ENCODE results near the gene RAMP1. TPM values are rescaled to one million over a fixed set of nuclear protein-coding genes. Genes with fewer than 3 reads are reported as not detected.
A peak's percentile ranks its signal among the peaks of the same experiment; 100 is the strongest.

Gene RAMP1
- total RNA-seq, 4 donors from 2014 or later, result 10.0 to 16.1 (median 11.2) TPM

- peaks cover 2% of the 10 kb centered on the region for H3K4me1 ChIP-seq
- TF ChIP-seq POLR2A (IDR thresholded peaks at IDR 0.05) (no peak), EP300 (IDR thresholded peaks at IDR 0.05) (peak; percentile 11)
- no peaks in the 10 kb centered on the region for H3K36me3 ChIP-seq
- peak in 1 of 2 donors; percentile 56 for DNase-seq (ENCODE audit: low spot score in 2 of 2)
- no peaks in the 10 kb centered on the region for H3K27me3 ChIP-seq
- no peak overlapping the region for H3K4me3 ChIP-seq
- H3K27ac ChIP-seq, result no peak overlapping the region
- WGBS, result 90% methylated on average over 12 of the region's 26 CpGs
- no peaks in the 10 kb centered on the region for H3K9me3 ChIP-seq
Observed at GRCh38 chr2:237885931-237886684, 26.7 kb downstream of the RAMP1 start.

DNA sequence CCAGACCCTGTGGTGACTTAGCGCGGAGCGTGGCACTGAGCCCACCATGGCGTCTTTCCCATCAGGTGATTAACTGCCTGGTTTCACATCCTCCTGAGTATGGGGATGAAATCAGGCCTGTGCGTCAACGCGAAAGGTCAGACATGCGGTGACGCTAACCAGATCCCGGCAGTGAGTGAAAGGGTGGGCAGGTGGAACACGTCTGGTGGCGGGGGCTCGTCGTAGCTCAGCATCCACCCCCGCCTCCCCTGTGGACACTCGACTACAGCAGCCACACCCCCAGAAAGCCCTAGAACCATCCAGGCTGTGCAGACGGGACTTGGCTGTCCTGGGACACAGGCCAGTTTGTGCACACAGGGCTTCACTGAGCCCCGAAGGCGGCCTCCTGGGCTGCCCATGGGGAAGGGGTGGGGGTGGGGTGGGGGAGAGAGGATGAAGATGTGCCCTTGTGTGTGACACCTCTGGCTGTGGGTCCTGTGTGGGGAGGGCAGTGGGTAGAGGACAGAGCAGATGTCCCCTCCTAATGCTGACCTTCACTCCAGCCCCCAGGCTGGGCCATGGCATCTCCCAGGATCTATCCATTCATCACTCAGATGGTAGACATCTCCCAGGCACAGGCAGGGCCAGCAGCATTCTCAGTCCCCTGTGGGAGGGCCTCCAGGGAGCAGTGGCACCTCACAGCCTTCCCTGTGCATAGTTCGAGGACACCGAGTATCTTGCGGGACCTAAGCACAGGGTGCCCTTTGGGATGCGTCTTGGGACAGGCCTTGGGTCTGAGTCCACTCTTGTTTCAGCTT is 27.5 kb downstream of the RAMP1 start:
- Histone ChIP-seq H3K36me3 (no peaks in the 10 kb centered on the region), H3K9me3 (no peaks in the 10 kb centered on the region), H3K27me3 (no peaks in the 10 kb centered on the region), H3K4me1 (peaks cover 2% of the 10 kb centered on the region), H3K27ac (no peak overlapping the region), H3K4me3 (no peak overlapping the region)
- 82% methylated on average over 18 of the region's 23 CpGs for WGBS
- DNase-seq (ENCODE audit: low spot score in 2 of 2), result peak in 1 of 2 donors; percentile 56
- TF ChIP-seq CTCF (IDR thresholded peaks at IDR 0.05) (no peak), POLR2A (IDR thresholded peaks at IDR 0.05) (no peak), EP300 (IDR thresholded peaks at IDR 0.05) (peak; percentile 100), POLR2AphosphoS5 (IDR thresholded peaks at IDR 0.05) (no peak)

DNA sequence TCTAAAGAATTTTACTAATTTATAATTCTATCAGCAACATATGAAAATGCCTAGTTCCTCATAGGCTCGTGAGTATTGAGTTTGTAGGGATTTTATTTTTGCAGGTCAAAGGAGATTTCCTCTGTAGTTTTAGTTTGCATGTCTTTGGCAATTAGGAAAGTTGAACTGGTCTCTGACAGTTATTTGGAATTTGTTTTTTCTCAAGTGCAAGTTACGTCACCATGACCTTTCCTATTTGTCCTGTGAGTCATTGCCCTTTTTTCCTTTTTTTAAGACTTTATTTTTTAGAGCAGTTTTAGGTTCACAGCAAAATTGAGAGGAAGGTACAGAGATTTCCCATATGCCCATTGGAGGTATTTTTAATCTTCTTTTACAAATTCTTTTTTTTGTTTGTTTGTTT is 29.0 kb downstream of the RAMP1 start:
- no peaks in the 10 kb centered on the region for H3K36me3 ChIP-seq
- no peak for TF ChIP-seq POLR2A (IDR thresholded peaks at IDR 0.05)
- no peaks in the 10 kb centered on the region for H3K27me3 ChIP-seq
- peaks cover 2% of the 10 kb centered on the region for H3K4me1 ChIP-seq
- H3K27ac ChIP-seq, result no peak overlapping the region
- no peaks in the 10 kb centered on the region for H3K9me3 ChIP-seq
- WGBS, result 68% methylated on average over 2 of the region's 2 CpGs
- H3K4me3 ChIP-seq, result no peak overlapping the region
- DNase-seq (ENCODE audit: low spot score in 2 of 2), result no peak

- Histone ChIP-seq H3K27ac (no peak overlapping the region), H3K36me3 (no peaks in the 10 kb centered on the region), H3K27me3 (no peaks in the 10 kb centered on the region), H3K9me3 (no peaks in the 10 kb centered on the region), H3K4me3 (no peak overlapping the region), H3K4me1 (peaks cover 2% of the 10 kb centered on the region)
- TF ChIP-seq CTCF (IDR thresholded peaks at IDR 0.05) (no peak), EP300 (IDR thresholded peaks at IDR 0.05) (no peak), POLR2A (IDR thresholded peaks at IDR 0.05) (no peak), POLR2AphosphoS5 (IDR thresholded peaks at IDR 0.05) (no peak)
- no peak for DNase-seq (ENCODE audit: low spot score in 2 of 2)
- 83% methylated on average over 8 of the region's 8 CpGs for WGBS
Observed at GRCh38 chr2:237889016-237889415, 29.6 kb downstream of the RAMP1 start.

DNA sequence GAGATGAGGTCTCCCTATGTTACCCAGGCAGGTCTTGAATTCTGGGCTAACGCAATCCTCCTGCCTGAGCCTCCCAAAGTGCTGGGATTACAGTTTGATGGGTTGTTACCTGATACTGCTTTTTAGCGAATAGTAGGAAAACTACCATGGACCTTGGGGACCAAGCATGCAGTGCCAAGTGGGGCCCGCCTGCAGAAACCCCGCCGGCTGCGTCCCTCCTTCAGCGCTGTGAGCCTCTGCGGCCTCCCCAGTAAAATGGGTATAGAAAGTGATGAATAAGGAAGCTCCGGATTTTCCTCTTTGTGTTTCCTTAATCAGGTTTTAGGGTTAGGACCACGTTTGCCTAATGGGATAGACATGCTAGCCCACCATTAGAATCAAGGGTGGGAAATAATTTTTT is 30.4 kb downstream of the RAMP1 start:
- DNase-seq (ENCODE audit: low spot score in 2 of 2), result peak in 1 of 2 donors; percentile 21
- Histone ChIP-seq H3K9me3 (no peaks in the 10 kb centered on the region), H3K4me3 (no peak overlapping the region), H3K4me1 (peaks cover 9% of the 10 kb centered on the region), H3K27ac (no peak overlapping the region), H3K36me3 (no peaks in the 10 kb centered on the region), H3K27me3 (no peaks in the 10 kb centered on the region)
- 94% methylated on average over 10 of the region's 10 CpGs for WGBS
- TF ChIP-seq CTCF (IDR thresholded peaks at IDR 0.05) (no peak), POLR2A (IDR thresholded peaks at IDR 0.05) (no peak)

- Histone ChIP-seq H3K27ac (no peak overlapping the region), H3K4me3 (no peak overlapping the region), H3K4me1 (peaks cover 32% of the 10 kb centered on the region), H3K27me3 (no peaks in the 10 kb centered on the region), H3K36me3 (no peaks in the 10 kb centered on the region), H3K9me3 (no peaks in the 10 kb centered on the region)
- DNase-seq (ENCODE audit: low spot score in 2 of 2), result peak in 1 of 2 donors; percentile 15
- TF ChIP-seq POLR2AphosphoS5 (IDR thresholded peaks at IDR 0.05) (no peak), CTCF (IDR thresholded peaks at IDR 0.05) (no peak), EP300 (IDR thresholded peaks at IDR 0.05) (no peak), POLR2A (IDR thresholded peaks at IDR 0.05) (no peak)
- 84% methylated on average over 2 of the region's 2 CpGs for WGBS
Observed at GRCh38 chr2:237892478-237892877, 33.1 kb downstream of the RAMP1 start.

All from suprapubic skin (tissue), 4 donors.